Kidney capillary endothelial cell (primary cell): ENCODE measurements around the gene WNT9A.
"Not testable (repeated sequence)": the region's sequence is repeated elsewhere in the genome, so short reads cannot be mapped to it uniquely, and the experiment has no call there.

Source experiments
- DNase-seq: peaks from one replicate; pipeline ENCODE4 v3.0.0-alpha.2; 2018; ENCODE audit warnings: low spot score

Gene WNT9A

GRCh38 chr1:227947676-227948492 is at the start of gene WNT9A:
TSS of gene WNT9A (minus strand) at chr1:227947932. CDS start at chr1:227947887, 45 bp downstream.
- no peak for DNase-seq

DNA sequence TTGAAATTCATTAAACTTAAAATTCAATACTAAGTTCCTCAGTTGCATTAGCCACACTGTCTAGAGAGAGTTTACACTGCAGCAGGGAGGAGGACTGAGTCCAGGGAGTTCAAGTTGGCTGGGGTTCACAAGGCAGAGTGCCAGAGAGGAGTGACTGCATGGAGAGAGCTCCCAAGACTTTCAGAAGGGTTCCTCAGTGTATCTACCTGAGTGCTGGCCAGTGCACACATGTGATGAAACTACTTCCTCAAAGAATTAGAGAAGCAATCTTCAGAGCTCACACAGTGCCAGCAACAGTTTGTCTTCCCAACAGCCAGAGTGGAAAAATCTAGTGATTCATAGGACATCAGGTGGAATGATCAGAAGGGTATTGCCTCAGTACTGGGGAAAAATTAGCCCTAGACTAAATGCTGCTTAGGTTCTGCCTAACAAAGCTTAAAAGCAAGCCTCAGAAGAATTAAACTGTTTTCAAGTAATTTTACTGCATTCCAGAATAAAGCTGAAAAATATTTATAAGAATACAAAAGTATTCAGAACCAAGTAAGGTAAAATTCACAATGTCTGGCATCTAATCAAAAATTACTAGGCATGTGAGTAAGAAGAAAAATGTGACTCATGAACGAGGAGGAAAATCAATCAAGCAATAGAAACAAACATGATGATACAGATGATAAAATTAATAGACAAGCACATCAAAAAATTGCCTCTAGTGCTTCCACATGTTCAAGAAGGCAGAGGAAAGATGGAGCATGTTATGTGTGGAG is 48.6 kb upstream of the WNT9A start:
- no peak for DNase-seq

DNA sequence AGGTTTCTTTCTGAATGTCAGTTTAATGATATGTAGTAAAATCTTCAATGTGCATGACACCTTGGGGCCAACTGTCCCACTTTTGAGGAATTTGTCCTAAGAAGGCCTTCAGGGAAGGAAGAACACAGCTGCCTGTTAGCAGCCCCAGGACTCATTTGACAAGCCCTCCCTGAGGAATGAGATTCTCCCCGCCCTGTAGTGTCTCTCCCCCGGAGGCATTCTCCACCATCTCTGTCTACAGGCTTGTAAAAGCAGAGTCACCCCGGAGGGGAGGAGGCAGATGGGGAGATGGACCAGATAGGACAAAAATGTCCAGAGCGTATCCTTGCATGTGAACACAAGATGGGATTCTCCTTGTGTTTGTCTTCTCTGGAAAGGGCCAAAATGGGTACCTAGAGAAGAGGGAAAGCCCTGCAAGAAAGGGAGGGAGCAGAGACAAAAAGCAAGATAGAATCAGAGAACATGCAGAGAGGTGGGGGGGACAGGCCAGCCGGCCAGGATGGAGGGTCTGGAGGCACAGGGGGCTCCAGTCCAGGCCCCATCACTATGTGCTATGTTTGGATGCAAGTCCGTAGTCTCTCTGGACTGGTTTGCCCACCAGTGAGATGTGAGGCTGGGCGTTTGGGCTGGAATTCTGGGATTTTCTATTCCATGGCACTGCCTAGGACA is 47.0 kb upstream of the WNT9A start:
- DNase-seq, result no peak

DNA sequence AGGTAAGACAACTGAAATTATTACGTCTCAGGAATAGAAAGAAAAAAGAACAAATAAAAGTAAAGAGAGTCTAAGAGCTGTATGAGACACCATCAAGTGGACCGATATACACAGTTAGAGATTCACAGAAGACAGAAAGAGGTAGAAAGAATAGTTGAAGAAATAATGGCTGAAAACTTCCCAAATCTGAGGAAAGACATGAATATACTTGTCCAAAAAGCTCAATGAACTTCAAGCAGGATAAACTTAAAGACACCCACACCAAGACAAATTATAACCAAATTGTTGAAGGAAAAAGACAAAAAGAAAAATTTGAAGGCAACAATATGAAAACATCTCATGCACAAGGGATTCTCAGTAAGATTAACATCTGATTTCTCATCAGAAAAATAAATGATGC is 39.4 kb upstream of the WNT9A start:
- DNase-seq, result no peak

DNA sequence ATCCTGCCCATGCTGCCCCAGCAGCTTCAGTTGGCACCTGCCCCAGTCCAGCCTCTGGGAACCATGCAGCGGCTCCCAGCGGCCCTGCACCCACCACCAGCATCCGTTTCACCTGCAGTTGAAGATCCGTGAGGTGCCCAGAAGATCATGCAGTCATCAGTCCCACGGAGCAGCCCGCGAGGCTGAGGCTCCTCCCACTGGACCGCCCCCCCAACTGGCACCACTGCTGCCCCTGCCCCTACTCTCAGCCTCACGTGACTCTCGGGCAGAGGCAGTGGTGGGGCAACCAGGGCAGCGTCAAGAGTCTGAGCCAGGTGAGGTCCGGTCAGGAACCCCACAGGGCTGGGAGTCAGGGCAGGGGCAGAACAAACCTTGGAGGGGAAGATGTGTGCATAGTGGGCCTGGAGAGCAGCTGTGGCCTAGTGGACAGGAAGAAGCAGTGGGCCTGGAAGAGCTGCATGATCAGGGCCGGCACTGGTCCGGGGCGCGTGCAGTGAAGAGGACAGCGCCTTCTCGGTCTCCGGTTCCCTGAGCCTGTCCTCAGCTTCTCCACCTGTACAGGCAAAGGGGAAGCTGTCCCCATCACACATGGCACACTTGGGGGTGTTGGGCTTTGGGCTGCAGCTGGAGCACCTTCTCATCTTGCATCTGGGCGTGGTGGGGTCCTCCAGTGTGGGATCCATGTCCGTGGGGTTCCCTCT is 28.0 kb upstream of the WNT9A start:
- DNase-seq, result not testable (repeated sequence)

DNA sequence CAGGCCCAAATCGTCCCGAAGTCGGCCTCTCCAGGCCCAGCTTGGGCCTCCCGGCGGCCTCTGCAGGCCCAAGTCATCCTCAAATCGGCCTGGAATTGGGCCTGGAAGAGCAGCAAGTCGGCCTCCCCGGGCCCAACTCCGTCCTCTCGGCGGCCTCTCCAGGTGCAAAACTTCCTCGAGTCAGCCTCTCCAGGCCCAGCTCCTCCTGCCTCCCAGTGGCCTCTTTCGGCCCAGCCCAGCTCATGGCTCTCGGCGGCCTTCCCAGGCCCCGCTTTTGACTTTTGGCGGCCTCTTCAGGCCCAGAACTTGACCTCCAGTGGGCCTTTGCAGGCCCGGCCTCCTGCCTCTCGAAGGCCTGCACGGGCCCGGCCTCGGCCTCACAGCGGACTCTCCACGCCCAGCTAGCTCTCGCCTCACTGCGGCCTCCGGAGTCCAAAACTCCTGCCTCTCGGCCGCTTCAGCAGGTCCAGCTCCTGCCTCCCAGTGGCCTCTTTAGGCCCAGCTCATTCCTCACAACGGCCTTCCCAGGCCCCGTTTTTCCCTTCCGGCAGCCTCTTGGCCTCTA is 26.1 kb upstream of the WNT9A start:
- not testable (repeated sequence) for DNase-seq

- DNase-seq, result not testable (repeated sequence)
Observed at GRCh38 chr1:227972843-227973374, 25.2 kb upstream of the WNT9A start.

DNA sequence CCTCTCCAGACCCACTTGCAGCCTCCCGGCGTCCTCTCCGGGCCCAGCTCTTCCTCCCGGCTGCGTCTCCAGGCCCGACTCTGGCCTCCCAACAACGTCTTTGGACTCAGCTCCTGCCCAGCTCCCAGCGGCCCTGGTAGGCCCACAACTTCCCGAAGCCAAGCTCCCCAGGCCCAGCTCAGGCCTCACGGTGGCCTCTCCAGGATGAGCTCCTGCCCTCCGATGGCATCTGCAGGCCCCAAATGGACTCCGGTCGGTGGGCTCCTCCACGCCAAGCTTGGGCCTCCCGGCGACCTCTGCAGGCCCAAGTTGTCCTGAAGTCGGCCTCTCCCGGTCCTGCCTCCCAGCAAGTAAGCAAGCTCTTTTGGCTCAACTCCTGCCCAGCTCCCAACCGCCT is 24.5 kb upstream of the WNT9A start:
- not testable (repeated sequence) for DNase-seq

- not testable (repeated sequence) for DNase-seq
Observed at GRCh38 chr1:227971643-227972282, 24.0 kb upstream of the WNT9A start.

- DNase-seq, result not testable (repeated sequence)
Observed at GRCh38 chr1:227971216-227971615, 23.5 kb upstream of the WNT9A start.

- DNase-seq, result not testable (repeated sequence)
Observed at GRCh38 chr1:227970076-227970995, 22.6 kb upstream of the WNT9A start.

- not testable (repeated sequence) for DNase-seq
Observed at GRCh38 chr1:227967815-227968214, 20.1 kb upstream of the WNT9A start.

DNA sequence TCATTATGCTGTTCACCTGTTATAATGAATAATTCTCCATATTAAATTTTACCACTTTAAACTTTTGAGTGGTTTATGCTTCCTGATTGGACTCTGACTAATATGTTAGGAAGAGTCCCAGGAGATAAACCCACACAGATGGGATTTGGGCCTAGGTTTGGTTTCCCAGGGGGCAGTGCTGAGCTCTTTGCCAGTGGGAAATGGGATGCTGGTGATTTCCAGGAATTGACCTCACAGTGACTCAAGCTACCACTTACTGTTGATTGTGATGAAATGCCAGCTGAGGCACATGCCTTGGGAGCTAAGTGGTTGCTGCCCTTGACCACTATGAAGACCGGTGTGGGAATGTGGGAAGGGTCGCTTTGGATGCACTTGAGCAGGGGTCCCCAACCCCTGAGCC is 19.0 kb upstream of the WNT9A start:
- not testable (repeated sequence) for DNase-seq

GRCh38 chr1:227961651-227962466 is 14.1 kb upstream of the WNT9A start:
- DNase-seq, result no peak

DNA sequence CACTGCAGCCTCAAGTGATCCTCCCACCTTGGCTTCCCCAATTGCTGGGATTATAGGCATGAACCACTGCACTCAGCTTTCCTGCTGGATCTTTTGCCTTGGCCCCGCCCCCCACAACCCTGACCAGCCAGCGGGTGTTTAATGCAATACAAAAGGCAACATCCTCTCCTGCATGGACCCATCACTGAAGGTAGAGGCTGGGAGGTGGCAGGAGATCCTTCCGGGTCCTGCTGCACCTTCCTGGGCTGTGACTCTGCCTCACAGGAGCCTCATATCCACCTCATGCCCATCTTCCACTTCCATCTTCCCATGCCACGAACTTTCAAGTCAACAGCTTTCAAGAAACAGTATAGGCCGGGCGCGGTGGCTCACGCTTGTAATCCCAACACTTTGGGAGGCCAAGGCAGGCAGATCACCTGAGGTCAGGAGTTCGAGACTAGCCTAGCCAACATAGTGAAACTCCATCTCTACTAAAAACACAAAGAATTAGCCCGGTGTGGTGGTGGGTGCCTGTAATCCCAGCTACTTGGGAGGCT is 11.7 kb upstream of the WNT9A start:
- DNase-seq, result no peak

DNA sequence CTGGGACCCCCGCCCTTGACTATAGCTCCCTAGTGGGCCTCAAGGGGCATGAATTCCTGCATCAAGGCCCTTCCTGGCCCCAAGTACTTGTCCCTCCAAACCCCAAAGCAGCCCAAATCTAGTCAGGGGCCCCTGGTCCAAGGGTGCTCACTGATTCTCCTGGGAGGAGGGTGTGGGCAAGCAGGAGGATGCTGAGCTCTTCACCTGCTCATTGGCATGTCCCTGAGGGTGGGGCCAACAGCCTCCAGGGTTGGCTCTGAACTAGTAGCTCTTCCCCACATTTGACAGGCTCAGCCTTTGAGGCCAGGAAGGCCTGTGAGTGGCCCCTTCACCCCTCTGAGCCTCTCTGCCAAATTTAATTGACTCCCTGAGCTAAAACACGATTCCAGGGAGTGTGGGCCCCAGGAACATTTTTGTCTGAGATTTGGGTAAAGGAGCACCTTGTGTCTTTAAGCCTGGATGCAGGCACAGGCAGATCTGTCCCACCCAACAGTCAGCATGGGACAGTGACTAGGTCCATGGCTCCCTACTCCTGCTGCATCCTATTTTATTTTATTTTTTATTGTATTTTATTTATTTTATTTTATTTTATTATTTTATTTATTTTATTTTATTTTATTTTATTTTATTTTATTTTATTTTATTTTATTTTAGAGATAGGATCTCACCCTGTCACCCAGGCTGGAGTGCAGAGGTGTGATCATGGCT is 11.0 kb upstream of the WNT9A start:
- no peak for DNase-seq

DNA sequence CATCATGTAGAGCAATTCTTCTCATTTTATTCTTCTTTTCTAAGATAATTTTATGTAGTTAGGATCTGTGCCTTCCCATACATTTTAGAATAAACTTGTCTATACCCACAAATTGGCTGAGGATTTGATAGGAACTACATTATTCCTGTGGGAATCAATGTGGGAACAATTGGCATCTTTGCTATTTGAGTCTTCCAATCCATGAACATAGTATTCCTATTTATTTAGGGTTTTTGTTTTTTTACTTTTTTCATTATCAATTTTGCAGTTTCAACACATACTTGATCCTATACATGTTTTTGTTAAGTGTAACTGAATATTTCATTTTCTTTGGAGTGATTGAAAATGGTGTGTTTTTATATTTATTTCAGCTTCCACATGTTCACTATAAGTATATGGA is 8.1 kb upstream of the WNT9A start:
- no peak for DNase-seq
